Colonic mucosa (tissue), 4 donors: ENCODE measurements around the gene MOCS3. TPM values are rescaled to one million over a fixed set of nuclear protein-coding genes. Genes with fewer than 3 reads are reported as not detected.

Source experiments
- DNase-seq: peaks from one replicate; pipeline ENCODE4 v3.0.0-alpha.2; 2020
- H3K27ac ChIP-seq: fragments of 200-600 bp; one replicate; pipeline ENCODE4 v1.8.0; 2021
- H3K27me3 ChIP-seq: fragments of 200-600 bp; one replicate; pipeline ENCODE4 v1.8.0; 2021
- H3K36me3 ChIP-seq: fragments of 200-600 bp; one replicate; pipeline ENCODE4 v1.8.0; 2021
- H3K4me1 ChIP-seq: fragments of 200-600 bp; one replicate; pipeline ENCODE4 v1.8.0; 2021; ENCODE audit warnings: mild to moderate bottlenecking
- H3K4me3 ChIP-seq: fragments of 200-600 bp; one replicate; pipeline ENCODE4 v1.8.0; 2021
- H3K9ac ChIP-seq, 2 donors: one replicate each; pipeline ENCODE4 v1.7.0; 2013; ENCODE audit warnings: control low read depth in 2 of 2, low read depth in 2 of 2, low read length in 2 of 2
- H3K9me3 ChIP-seq: fragments of 200-600 bp; one replicate; pipeline ENCODE4 v1.8.0; 2021
- intact Hi-C: fragments of 100-400 bp; cut with DNase I; formaldehyde crosslinking; loops from one replicate; pipeline ENCODE4 v1.14.1; 2022
- total RNA-seq, 2 donors: library from RNA; stranded (reverse); fragmentation: NEBNext Ultra II Directional in 1 of 2; extraction: Animal tissue kit (Norgen Biotek cat#: 25700) in 1 of 2; gene quantifications; one replicate each; pipeline ENCODE4 v1.2.1, GENCODE V29; 2021
- TF ChIP-seq, protein P1 (sequence below): fragments of 200-600 bp; IDR thresholded peaks from one replicate; pipeline ENCODE4 v1.8.0; 2022; ENCODE audit warnings: antibody characterized with exemption, mild to moderate bottlenecking
- donor health status: healthy.
- donor health status: DM: no; HTN: no; CAD: no.
- donor health status: DM: no; HTN: no; CAD: no.

The MOCS3 gene
- total RNA-seq, 2 donors from 2014 or later: 4.6 to 5.1 TPM

DNA sequence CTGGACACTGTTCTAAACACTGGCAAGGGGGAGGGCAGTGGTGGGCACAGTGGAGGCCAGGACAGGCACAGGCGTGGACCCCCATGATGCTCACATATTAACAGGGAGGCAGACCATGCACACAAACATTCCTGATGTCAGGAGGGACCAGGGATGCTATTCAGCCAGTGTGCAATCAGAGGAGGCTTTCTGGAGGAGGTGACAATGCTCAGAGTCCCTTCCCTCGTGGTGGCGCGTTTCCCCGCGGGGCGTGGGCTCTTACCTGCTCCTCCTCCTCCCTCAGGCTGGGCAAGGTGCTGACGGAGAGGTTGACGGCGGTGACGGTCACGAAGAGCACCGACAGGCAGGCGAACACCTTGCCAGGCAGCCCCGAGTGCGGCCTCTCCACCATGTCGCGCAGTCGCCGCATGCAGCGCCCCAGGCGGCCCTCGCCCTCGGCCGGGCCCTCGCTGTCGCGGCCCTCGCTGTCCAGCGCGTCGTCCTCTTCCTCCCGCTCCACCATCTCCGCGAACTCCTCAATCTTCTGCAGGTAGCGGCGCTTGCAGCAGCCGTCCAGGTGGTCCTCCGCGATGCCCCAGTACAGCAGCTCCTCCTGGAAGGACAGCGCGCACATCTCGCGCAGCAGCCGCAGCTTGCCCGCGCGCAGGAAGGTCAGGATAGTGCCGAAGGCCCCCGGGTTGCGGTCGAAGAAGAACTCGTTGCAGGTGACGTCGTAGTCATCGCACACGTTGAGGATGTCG, 50.9 kb downstream of the MOCS3 start:
- intact Hi-C loops: no loop called here
- Histone ChIP-seq H3K27ac (no peak overlapping the region), H3K4me3 (no peak overlapping the region), H3K9me3 (no peaks in the 10 kb centered on the region), H3K4me1 (no peaks in the 10 kb centered on the region), H3K9ac (no peak overlapping the region), H3K36me3 (no peaks in the 10 kb centered on the region), H3K27me3 (no peaks in the 10 kb centered on the region)
- TF ChIP-seq, protein P1, sequence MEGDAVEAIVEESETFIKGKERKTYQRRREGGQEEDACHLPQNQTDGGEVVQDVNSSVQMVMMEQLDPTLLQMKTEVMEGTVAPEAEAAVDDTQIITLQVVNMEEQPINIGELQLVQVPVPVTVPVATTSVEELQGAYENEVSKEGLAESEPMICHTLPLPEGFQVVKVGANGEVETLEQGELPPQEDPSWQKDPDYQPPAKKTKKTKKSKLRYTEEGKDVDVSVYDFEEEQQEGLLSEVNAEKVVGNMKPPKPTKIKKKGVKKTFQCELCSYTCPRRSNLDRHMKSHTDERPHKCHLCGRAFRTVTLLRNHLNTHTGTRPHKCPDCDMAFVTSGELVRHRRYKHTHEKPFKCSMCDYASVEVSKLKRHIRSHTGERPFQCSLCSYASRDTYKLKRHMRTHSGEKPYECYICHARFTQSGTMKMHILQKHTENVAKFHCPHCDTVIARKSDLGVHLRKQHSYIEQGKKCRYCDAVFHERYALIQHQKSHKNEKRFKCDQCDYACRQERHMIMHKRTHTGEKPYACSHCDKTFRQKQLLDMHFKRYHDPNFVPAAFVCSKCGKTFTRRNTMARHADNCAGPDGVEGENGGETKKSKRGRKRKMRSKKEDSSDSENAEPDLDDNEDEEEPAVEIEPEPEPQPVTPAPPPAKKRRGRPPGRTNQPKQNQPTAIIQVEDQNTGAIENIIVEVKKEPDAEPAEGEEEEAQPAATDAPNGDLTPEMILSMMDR: no peak
- DNase-seq: no peak

DNA sequence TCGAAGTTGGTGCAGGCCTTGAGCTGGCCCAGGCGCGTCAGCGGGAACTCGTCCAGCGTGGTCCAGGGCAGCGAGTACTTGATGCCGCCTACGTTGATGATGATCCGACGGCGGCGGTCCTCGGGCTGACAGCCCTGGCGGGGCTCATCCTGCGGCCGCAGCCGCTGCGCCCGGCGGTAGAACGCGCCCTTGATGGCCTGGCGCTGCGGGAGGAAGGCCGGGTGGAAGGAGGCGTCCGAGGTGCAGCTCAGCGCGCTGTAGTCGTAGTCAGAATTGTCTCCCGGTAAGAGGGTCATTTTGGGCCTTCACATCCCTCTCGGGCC, 51.4 kb downstream of the MOCS3 start:
- DNase-seq: no peak
- H3K27ac ChIP-seq: no peak overlapping the region
- intact Hi-C loops: no loop called here
- TF ChIP-seq, protein P1: no peak
- no peaks in the 10 kb centered on the region for H3K9me3 ChIP-seq
- no peaks in the 10 kb centered on the region for H3K27me3 ChIP-seq
- H3K36me3 ChIP-seq: no peaks in the 10 kb centered on the region
- H3K4me1 ChIP-seq: no peaks in the 10 kb centered on the region
- H3K9ac ChIP-seq: no peak overlapping the region
- H3K4me3 ChIP-seq: no peak overlapping the region

DNA sequence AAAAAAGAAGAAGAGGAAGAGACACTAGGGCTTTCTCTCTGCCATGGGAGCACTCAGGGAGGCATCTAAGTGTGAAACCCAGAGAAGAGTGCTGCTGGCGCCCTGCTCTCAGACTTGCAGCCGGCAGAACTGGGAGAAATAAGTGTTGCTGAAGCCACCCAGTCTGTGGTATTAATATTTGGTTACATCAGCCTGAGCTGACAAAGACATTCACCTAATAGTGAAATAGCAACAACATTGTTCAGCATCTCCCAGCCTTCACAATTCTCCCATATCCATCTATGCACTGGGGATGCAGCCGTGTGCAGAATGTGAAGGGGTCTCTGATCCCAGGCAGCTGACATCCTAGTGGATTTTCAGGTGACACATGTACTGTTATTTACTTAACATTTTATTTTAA, 52.3 kb downstream of the MOCS3 start:
- H3K27ac ChIP-seq: no peak overlapping the region
- no peaks in the 10 kb centered on the region for H3K27me3 ChIP-seq
- TF ChIP-seq, protein P1: no peak

DNA sequence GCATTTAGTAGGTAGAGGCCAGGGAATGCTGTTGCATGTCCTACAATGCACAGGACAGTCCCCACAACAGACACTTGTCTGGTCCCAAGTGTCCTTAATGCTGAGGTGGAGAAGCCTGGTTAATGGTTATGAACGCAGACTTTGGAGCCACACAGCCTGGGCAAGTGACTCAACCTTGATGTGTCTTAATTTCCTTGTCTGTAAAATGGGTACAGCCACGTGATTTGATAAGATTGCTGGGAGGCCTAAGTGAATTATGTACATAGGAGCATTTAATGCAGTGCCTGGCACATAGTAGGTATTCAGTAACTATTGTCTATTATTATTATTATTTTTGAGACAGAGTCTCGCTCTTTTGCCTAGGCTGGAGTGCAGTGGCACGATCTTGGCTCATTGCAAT, 52.9 kb downstream of the MOCS3 start:
- TF ChIP-seq, protein P1: no peak
- Histone ChIP-seq H3K9ac (no peak overlapping the region), H3K27ac (no peak overlapping the region), H3K9me3 (no peaks in the 10 kb centered on the region), H3K36me3 (no peaks in the 10 kb centered on the region), H3K27me3 (no peaks in the 10 kb centered on the region), H3K4me3 (no peak overlapping the region), H3K4me1 (no peaks in the 10 kb centered on the region)
- no peak for DNase-seq
- intact Hi-C loops: no loop called here

More for the DNA sequence above, 52.3 kb downstream of the MOCS3 start:
- no peak overlapping the region for H3K4me3 ChIP-seq
- no peaks in the 10 kb centered on the region for H3K9me3 ChIP-seq
- intact Hi-C loops: no loop called here
- DNase-seq: no peak
- no peak overlapping the region for H3K9ac ChIP-seq
- H3K36me3 ChIP-seq: no peaks in the 10 kb centered on the region
- no peaks in the 10 kb centered on the region for H3K4me1 ChIP-seq

DNA sequence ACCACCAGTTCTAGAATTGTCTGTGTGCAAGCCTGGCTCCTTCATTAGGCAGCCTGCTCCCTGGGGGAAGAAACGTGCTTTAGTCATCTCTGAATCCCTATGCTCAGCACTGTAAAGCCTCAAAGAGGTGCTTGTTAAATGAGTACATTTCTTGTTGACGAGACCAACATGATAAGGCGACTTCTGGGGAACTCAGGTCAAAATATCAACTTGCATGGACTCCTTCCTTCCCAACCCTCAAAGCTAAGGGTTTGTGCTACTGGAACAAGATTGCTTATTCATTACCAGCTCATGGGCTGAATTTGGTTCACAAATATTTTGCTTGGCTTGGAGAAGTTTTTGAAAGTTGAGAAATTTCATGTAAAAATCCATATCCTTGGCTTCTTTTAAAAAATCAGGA, 53.7 kb downstream of the MOCS3 start:
- Histone ChIP-seq H3K36me3 (no peaks in the 10 kb centered on the region), H3K9ac (no peak overlapping the region), H3K4me1 (no peaks in the 10 kb centered on the region), H3K27ac (no peak overlapping the region), H3K4me3 (no peak overlapping the region), H3K27me3 (no peaks in the 10 kb centered on the region), H3K9me3 (no peaks in the 10 kb centered on the region)
- intact Hi-C loops: no loop called here
- TF ChIP-seq, protein P1: no peak
- DNase-seq: no peak

Other genes starting within 250 kb of the MOCS3 start
- gene PARD6B, start 227.2 kb upstream of the MOCS3 start, total RNA-seq: 10 to 100 TPM; 16.6 to 35.6 TPM
- gene BCAS4, start 163.8 kb upstream of the MOCS3 start, total RNA-seq: 1 to 10 TPM; 1.1 to 2.7 TPM
- gene ADNP, start 27.4 kb upstream of the MOCS3 start, total RNA-seq: 10 to 100 TPM; 46.8 to 54.0 TPM
- gene DPM1, start 286 bp upstream of the MOCS3 start, total RNA-seq: 10 to 100 TPM; 37.0 to 43.9 TPM
- gene KCNG1, start 64.3 kb downstream of the MOCS3 start, total RNA-seq: 10 to 100 TPM in 1 of 2 donors, 1 to 10 TPM in 1; 5.8 to 10.3 TPM